ENCODE results near the gene HTATSF1. TPM values are rescaled to one million over a fixed set of nuclear protein-coding genes. Genes with fewer than 3 reads are reported as not detected.

Gene HTATSF1
- total RNA-seq, 1 experiment from 2014 or later, result 49.5 TPM

DNA sequence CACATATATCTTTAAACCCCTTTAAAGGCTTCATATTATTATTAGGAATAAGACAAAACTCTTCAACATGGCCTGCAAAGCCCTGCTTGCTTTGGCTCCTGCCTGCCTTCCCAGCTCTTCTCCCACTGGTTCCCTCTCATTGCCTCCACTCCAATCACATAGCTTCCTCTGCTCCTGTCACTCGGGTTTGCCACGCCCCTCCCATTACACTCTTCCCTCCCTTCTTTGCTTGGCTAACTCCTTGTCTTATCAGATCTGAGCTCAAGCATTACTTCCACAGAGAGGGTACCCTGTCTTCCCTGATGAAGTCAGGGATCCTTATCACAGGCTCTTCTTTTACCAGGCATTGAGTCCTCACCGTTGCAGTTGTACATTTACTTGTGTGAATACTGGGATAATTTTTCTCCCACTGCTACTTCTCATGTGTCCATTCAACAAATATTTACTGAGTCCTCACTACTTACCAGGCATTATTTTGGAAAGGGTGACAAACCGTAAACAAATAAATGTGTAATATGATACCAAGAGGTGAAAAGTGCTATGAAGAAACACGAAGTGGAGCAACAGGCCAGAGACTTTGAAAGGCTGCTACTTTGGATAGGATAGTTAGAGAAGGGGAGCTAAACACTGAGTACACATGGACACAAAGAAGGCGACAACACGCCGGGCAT lies 31.4 kb downstream of the HTATSF1 start:
- Histone ChIP-seq H3K4me2 (ENCODE audit: insufficient read depth, insufficient read length, low read length) (no peak overlapping the region), H2BK5ac (ENCODE audit: insufficient read length, low read length) (no peak overlapping the region), H3K27ac (ENCODE audit: insufficient read length, low read depth, low read length) (no peak overlapping the region), H3K79me2 (ENCODE audit: insufficient read depth, low read length) (no peaks in the 10 kb centered on the region), H4K8ac (replicated peaks; ENCODE audit: insufficient read length, low read depth, low read length) (no peak overlapping the region), H2BK12ac (ENCODE audit: insufficient read length, low read depth, low read length) (no peak overlapping the region), H3K4ac (ENCODE audit: low read depth, low read length) (no peak overlapping the region), H3K56ac (ENCODE audit: insufficient read length, low read depth, low read length) (no peak overlapping the region), H2AFZ (ENCODE audit: low read length) (no peak overlapping the region), H3K79me1 (ENCODE audit: insufficient read depth, low read depth, low read length, poor library complexity, severe bottlenecking) (no peaks in the 10 kb centered on the region), H4K20me1 (ENCODE audit: control insufficient read depth, insufficient read depth, insufficient read length) (no peaks in the 10 kb centered on the region), H2BK15ac (ENCODE audit: low read depth, low read length) (no peak overlapping the region), H3K9me3 (ENCODE audit: control insufficient read depth, low read depth, low read length) (peaks cover 43% of the 10 kb centered on the region), H4K91ac (ENCODE audit: insufficient read length, low read depth, low read length) (no peak overlapping the region), H3K9ac (ENCODE audit: extremely low read depth, insufficient read length, low read length) (no peak overlapping the region), H3K23me2 (ENCODE audit: insufficient read length, low read depth, low read length, poor library complexity, severe bottlenecking) (no peaks in the 10 kb centered on the region), H3K27me3 (ENCODE audit: insufficient read depth, low read length) (no peaks in the 10 kb centered on the region), H3T11ph (ENCODE audit: low read length) (no peak overlapping the region), H3K23ac (ENCODE audit: insufficient read length, low read depth, low read length) (no peak overlapping the region), H3K4me1 (ENCODE audit: insufficient read depth, low read length) (no peaks in the 10 kb centered on the region), H2BK20ac (ENCODE audit: low read depth, low read length, poor library complexity, severe bottlenecking) (no peak overlapping the region), H2AK5ac (ENCODE audit: insufficient read length, low read length) (no peak overlapping the region), H2BK120ac (ENCODE audit: low read depth, low read length, poor library complexity, severe bottlenecking) (no peak overlapping the region), H3K18ac (ENCODE audit: insufficient read length, low read depth, low read length) (no peak overlapping the region), H3K14ac (ENCODE audit: insufficient read depth, low read length) (no peak overlapping the region), H4K5ac (ENCODE audit: insufficient read length, low read depth, low read length) (no peak overlapping the region)
- Mint-ChIP-seq H3K27ac (no peak overlapping the region), H3K36me3 (ENCODE audit: insufficient read depth in 1 of 3, low read depth in 3 of 3) (peaks cover 0 to 6% (median 1%) of the 10 kb centered on the region in 3 experiments; a peak in 3 of 7 replicates), H3K4me1 (peaks cover 0 to 8% of the 10 kb centered on the region in 2 experiments; a peak in 1 of 4 replicates), H3K9me3 (peaks cover 56 to 68% of the 10 kb centered on the region in 2 experiments), H3K27me3 (ENCODE audit: low read depth) (peaks cover 6% of the 10 kb centered on the region), H3K4me3 (no peak overlapping the region)
- TF ChIP-seq, protein P1, sequence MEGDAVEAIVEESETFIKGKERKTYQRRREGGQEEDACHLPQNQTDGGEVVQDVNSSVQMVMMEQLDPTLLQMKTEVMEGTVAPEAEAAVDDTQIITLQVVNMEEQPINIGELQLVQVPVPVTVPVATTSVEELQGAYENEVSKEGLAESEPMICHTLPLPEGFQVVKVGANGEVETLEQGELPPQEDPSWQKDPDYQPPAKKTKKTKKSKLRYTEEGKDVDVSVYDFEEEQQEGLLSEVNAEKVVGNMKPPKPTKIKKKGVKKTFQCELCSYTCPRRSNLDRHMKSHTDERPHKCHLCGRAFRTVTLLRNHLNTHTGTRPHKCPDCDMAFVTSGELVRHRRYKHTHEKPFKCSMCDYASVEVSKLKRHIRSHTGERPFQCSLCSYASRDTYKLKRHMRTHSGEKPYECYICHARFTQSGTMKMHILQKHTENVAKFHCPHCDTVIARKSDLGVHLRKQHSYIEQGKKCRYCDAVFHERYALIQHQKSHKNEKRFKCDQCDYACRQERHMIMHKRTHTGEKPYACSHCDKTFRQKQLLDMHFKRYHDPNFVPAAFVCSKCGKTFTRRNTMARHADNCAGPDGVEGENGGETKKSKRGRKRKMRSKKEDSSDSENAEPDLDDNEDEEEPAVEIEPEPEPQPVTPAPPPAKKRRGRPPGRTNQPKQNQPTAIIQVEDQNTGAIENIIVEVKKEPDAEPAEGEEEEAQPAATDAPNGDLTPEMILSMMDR (conservative IDR thresholded peaks at IDR 0.05), result no peak
- WGBS (ENCODE audit: extremely low coverage, insufficient read length, low lambda C conversion rate), result no CpG with 5 or more reads among the region's 8 CpGs
- DNase-seq, result peak; percentile 45

Data from H9 (cell line).